ENCODE results near the gene KCNN2. TPM values are rescaled to one million over a fixed set of nuclear protein-coding genes. Genes with fewer than 3 reads are reported as not detected.

Gene KCNN2
- total RNA-seq, 1 donor from 2014 or later, result not detected

DNA sequence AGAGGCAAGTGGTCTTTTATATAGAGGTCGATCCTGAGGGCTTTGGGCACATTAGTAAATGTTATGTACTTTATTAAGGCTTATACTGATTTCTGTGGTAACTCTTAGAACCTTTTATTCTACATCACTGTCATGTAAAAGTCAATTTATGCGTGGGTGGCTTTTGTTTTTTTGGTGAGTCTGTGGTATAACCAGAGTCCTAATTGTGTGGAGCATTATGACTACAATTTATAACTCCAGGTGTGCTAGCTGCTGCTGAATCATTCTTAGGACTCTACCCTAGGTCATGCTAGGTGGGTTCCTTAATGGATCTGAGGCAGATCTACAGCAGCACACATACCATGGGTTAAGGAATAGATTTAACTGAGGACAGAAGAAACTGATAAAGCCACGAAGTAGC, 33.9 kb upstream of the KCNN2 start:
- no peak for TF ChIP-seq CTCF (IDR thresholded peaks at IDR 0.05)
- ATAC-seq (ENCODE audit: low read depth) (no peak), DNase-seq (no peak)
- intact Hi-C loops (cut with micrococcal nuclease), result no loop called here
- H3K9me3 Mint-ChIP-seq, result no peaks in the 10 kb centered on the region
- peaks cover 2% of the 10 kb centered on the region for H3K27me3 Mint-ChIP-seq
- H3K27ac Mint-ChIP-seq, result no peak overlapping the region
- POLR2A ChIA-PET, result no interaction called here
- CTCF ChIA-PET, result no interaction called here
- no peaks in the 10 kb centered on the region for H3K4me1 Mint-ChIP-seq
- no peaks in the 10 kb centered on the region for H3K36me3 Mint-ChIP-seq (ENCODE audit: low read depth)
- H3K4me3 Mint-ChIP-seq, result no peak overlapping the region

- DNase-seq (no peak), ATAC-seq (ENCODE audit: low read depth) (no peak)
- POLR2A ChIA-PET, result no interaction called here
- Mint-ChIP-seq H3K4me3 (no peak overlapping the region), H3K27ac (no peak overlapping the region), H3K27me3 (peaks cover 2% of the 10 kb centered on the region), H3K9me3 (no peaks in the 10 kb centered on the region), H3K4me1 (no peaks in the 10 kb centered on the region), H3K36me3 (ENCODE audit: low read depth) (no peaks in the 10 kb centered on the region)
- TF ChIP-seq CTCF (IDR thresholded peaks at IDR 0.05), result no peak
- intact Hi-C loops (cut with micrococcal nuclease), result no loop called here
- CTCF ChIA-PET, result no interaction called here
Observed at GRCh38 chr5:114330916-114331531, 30.8 kb upstream of the KCNN2 start.

DNA sequence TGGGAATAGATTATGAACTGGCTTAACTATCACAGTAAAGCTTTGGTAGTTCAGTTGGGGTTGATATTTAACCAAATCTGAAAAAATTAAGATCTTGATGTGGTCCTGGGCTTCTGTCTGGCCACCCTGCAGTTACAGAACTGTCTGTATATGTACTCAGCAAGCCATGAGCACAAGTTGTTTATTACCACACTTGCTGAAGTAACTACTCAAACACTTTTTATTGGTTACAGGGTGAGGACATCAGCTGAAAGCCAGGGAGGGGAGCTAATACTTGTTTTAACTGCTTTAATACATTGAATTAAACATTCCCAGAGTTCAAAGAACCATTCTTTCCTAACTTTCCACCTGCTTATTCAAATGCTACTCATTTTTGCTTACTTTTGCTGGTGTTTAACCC, 29.4 kb upstream of the KCNN2 start:
- no peak overlapping the region for H3K27ac Mint-ChIP-seq
- H3K9me3 Mint-ChIP-seq, result no peaks in the 10 kb centered on the region
- ChIA-PET POLR2A (no interaction called here), CTCF (no interaction called here)
- H3K4me3 Mint-ChIP-seq, result no peak overlapping the region
- no peak for TF ChIP-seq CTCF (IDR thresholded peaks at IDR 0.05)
- no peaks in the 10 kb centered on the region for H3K27me3 Mint-ChIP-seq
- DNase-seq (no peak), ATAC-seq (ENCODE audit: low read depth) (no peak)
- intact Hi-C loops (cut with micrococcal nuclease), result no loop called here
- H3K36me3 Mint-ChIP-seq (ENCODE audit: low read depth), result no peaks in the 10 kb centered on the region
- no peaks in the 10 kb centered on the region for H3K4me1 Mint-ChIP-seq

DNA sequence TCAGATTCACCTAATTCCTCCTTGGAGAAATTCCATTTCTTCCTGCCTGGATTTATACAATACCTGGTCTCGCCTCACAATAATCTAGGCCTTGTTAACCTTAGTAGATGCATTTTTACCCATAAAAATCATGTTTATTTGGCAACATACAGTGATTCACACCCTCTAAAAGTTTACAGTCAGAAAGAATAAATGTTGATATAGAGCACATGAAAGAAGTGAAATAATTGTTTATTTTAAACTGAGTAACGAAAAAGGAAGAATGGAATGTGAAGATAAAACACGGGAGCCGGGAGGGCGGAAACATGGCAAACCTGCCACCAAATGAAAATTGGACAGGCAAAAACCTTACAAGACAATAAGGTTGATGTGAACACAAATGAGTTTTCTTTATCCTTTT, 28.9 kb upstream of the KCNN2 start:
- no peak for ATAC-seq (ENCODE audit: low read depth)
- Mint-ChIP-seq H3K27me3 (no peaks in the 10 kb centered on the region), H3K4me3 (no peak overlapping the region), H3K27ac (no peak overlapping the region), H3K9me3 (no peaks in the 10 kb centered on the region), H3K36me3 (ENCODE audit: low read depth) (no peaks in the 10 kb centered on the region), H3K4me1 (no peaks in the 10 kb centered on the region)
- ChIA-PET POLR2A (no interaction called here), CTCF (no interaction called here)
- intact Hi-C loops (cut with micrococcal nuclease), result no loop called here
- TF ChIP-seq CTCF (IDR thresholded peaks at IDR 0.05), result no peak
- DNase-seq, result no peak

DNA sequence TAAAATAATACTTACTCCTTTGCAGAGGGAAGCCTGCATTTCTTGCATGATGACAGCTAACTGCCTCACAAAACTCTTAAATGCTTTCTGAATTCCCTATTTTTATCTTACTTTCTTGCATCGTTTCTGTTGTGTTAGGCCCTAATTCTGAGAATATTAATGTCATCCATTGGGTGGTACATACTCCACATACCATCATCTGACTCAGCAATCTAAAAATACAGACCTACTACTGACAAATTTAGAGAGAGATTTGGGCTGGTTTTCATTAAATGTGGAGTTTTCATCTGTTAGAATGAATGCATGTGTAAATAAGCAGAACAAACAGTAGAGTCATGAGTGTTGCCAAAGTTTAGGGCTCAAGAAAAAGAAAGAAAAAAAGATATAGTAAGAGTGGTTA, 26.5 kb upstream of the KCNN2 start:
- Mint-ChIP-seq H3K9me3 (peaks cover 7% of the 10 kb centered on the region), H3K27me3 (no peaks in the 10 kb centered on the region), H3K27ac (no peak overlapping the region), H3K36me3 (ENCODE audit: low read depth) (no peaks in the 10 kb centered on the region), H3K4me3 (no peak overlapping the region), H3K4me1 (no peaks in the 10 kb centered on the region)
- no peak for TF ChIP-seq CTCF (IDR thresholded peaks at IDR 0.05)
- intact Hi-C loops (cut with micrococcal nuclease), result no loop called here
- POLR2A ChIA-PET, result no interaction called here
- CTCF ChIA-PET, result no interaction called here
- DNase-seq (no peak), ATAC-seq (ENCODE audit: low read depth) (no peak)
